ENCODE data around the gene CHADL. TPM values are rescaled to one million over a fixed set of nuclear protein-coding genes. Genes with fewer than 3 reads are reported as not detected.

The CHADL gene
- total and polyA plus RNA-seq, 10 donors: 0.40 to 2.2 (median 1.1) TPM; not detected in 1

GRCh38 chr22:41267958-41268357 lies 27.2 kb upstream of the CHADL start:
- Histone ChIP-seq H3K4me3 (no peak overlapping the region), H3K27ac (no peak overlapping the region), H3K27me3 (replicated peaks in 1 of 7) (no peaks in the 10 kb centered on the region), H3K4me1 (peaks cover 0 to 25% (median 5%) of the 10 kb centered on the region in 6 donors), H3K36me3 (peaks cover 6 to 99% (median 92%) of the 10 kb centered on the region in 6 donors), H3K9me3 (no peaks in the 10 kb centered on the region)
- 94 to 96% (median 96%) methylated on average over 15 to 16 of the region's 16 CpGs for WGBS, 5 donors
- TF ChIP-seq POLR2A (IDR thresholded peaks at IDR 0.05) (no peak), CTCF (IDR thresholded peaks at IDR 0.05 in 8 of 11, conservative IDR thresholded peaks at IDR 0.05 in 3 of 11) (no peak), POLR2AphosphoS5 (IDR thresholded peaks at IDR 0.05) (no peak)
- DNase-seq: no peak
- intact Hi-C loops (cut with DNase I; ENCODE audit: low total_unique reads): no loop called here

GRCh38 chr22:41264408-41264941 lies 23.7 kb upstream of the CHADL start:
- H3K4me3 ChIP-seq: no peak overlapping the region
- no peak for DNase-seq
- H3K36me3 ChIP-seq: peaks cover 2 to 99% (median 92%) of the 10 kb centered on the region in 6 donors
- WGBS, 5 donors: 92 to 97% (median 92%) methylated on average over 14 to 15 of the region's 15 CpGs
- peaks cover 0 to 25% (median 5%) of the 10 kb centered on the region in 6 donors for H3K4me1 ChIP-seq
- intact Hi-C loops (cut with DNase I; ENCODE audit: low total_unique reads): no loop called here
- H3K27ac ChIP-seq: no peak overlapping the region
- H3K9me3 ChIP-seq: no peaks in the 10 kb centered on the region
- H3K27me3 ChIP-seq (replicated peaks in 1 of 7): no peaks in the 10 kb centered on the region
- TF ChIP-seq POLR2AphosphoS5 (IDR thresholded peaks at IDR 0.05): no peak
- TF ChIP-seq CTCF (IDR thresholded peaks at IDR 0.05 in 8 of 11, conservative IDR thresholded peaks at IDR 0.05 in 3 of 11): no peak
- no peak for TF ChIP-seq POLR2A (IDR thresholded peaks at IDR 0.05)

- TF ChIP-seq POLR2AphosphoS5 (IDR thresholded peaks at IDR 0.05) (peak in 1 of 3 donors; percentile 29), POLR2A (IDR thresholded peaks at IDR 0.05) (no peak), CTCF (IDR thresholded peaks at IDR 0.05 in 8 of 11, conservative IDR thresholded peaks at IDR 0.05 in 3 of 11) (no peak)
- WGBS, 5 donors: 92 to 100% (median 97%) methylated on average over 2 of the region's 2 CpGs
- Histone ChIP-seq H3K4me3 (no peak overlapping the region), H3K4me1 (peaks cover 0 to 25% (median 5%) of the 10 kb centered on the region in 6 donors), H3K36me3 (peaks cover 2 to 99% (median 93%) of the 10 kb centered on the region in 6 donors), H3K9me3 (no peaks in the 10 kb centered on the region), H3K27ac (no peak overlapping the region), H3K27me3 (replicated peaks in 1 of 7) (no peaks in the 10 kb centered on the region)
- intact Hi-C loops (cut with DNase I; ENCODE audit: low total_unique reads): no loop called here
- no peak for DNase-seq
Measured at GRCh38 chr22:41263704-41264103, 23.0 kb upstream of the CHADL start.

- H3K27me3 ChIP-seq (replicated peaks in 1 of 7): no peaks in the 10 kb centered on the region
- 94 to 97% (median 95%) methylated on average over 14 to 15 of the region's 15 CpGs for WGBS, 5 donors
- H3K4me3 ChIP-seq: no peak overlapping the region
- intact Hi-C loops (cut with DNase I; ENCODE audit: low total_unique reads): no loop called here
- H3K36me3 ChIP-seq: peaks cover 4 to 99% (median 93%) of the 10 kb centered on the region in 6 donors
- H3K27ac ChIP-seq: no peak overlapping the region
- TF ChIP-seq POLR2AphosphoS5 (IDR thresholded peaks at IDR 0.05) (no peak), CTCF (IDR thresholded peaks at IDR 0.05 in 8 of 11, conservative IDR thresholded peaks at IDR 0.05 in 3 of 11) (no peak), POLR2A (IDR thresholded peaks at IDR 0.05) (no peak)
- no peaks in the 10 kb centered on the region for H3K9me3 ChIP-seq
- peaks cover 0 to 23% (median 5%) of the 10 kb centered on the region in 6 donors for H3K4me1 ChIP-seq
- no peak for DNase-seq
Measured at GRCh38 chr22:41262250-41262765, 21.6 kb upstream of the CHADL start.
